ENCODE measurements around the gene HOMER2.

DNA sequence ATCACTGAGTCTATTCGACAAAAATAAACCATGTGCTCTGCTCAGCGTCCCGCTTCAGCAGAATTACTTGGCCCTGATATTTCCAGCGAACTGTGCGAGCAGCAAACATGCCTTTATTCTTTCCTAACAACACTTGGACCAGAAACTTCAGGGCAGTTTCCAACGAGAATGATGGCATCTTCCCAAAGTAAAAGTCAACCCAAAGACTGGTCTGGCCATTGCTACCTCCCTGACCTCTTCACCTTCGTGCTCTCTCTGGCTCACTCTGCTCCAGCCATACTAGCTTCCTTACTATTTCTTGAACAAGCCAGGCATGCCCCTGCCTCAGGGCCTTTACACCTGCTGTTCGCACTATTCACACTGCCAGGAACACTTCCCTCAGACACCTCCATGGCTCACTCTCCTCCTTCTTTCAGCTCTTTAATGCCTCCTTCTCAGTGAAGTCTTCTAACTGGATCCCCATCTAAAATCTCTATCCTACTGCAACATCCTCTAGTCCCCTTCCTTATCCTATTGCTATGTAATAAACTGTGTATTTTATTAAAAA is 6.3 kb downstream of the HOMER2 start:
- TF ChIP-seq, protein P1, sequence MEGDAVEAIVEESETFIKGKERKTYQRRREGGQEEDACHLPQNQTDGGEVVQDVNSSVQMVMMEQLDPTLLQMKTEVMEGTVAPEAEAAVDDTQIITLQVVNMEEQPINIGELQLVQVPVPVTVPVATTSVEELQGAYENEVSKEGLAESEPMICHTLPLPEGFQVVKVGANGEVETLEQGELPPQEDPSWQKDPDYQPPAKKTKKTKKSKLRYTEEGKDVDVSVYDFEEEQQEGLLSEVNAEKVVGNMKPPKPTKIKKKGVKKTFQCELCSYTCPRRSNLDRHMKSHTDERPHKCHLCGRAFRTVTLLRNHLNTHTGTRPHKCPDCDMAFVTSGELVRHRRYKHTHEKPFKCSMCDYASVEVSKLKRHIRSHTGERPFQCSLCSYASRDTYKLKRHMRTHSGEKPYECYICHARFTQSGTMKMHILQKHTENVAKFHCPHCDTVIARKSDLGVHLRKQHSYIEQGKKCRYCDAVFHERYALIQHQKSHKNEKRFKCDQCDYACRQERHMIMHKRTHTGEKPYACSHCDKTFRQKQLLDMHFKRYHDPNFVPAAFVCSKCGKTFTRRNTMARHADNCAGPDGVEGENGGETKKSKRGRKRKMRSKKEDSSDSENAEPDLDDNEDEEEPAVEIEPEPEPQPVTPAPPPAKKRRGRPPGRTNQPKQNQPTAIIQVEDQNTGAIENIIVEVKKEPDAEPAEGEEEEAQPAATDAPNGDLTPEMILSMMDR (IDR thresholded peaks at IDR 0.05), result no peak
- no peak for TF ChIP-seq POLR2A (IDR thresholded peaks at IDR 0.05)
- no peak for TF ChIP-seq EP300 (IDR thresholded peaks at IDR 0.05)
- no peak for TF ChIP-seq POLR2AphosphoS5 (IDR thresholded peaks at IDR 0.05)

All from stomach (tissue), 4 donors.